GM19467 (cell line): Measurements from ENCODE around the gene EPHA2.
"Not testable (repeated sequence)": the region's sequence is repeated elsewhere in the genome, so short reads cannot be mapped to it uniquely, and the experiment has no call there.

Source experiments
- ATAC-seq: cut with Tn5 transposase; IDR thresholded peaks from one replicate; pipeline ENCODE4 v1.9.1; 2021; ENCODE audit warnings: mild to moderate bottlenecking, moderate library complexity; ENCODE audit not compliant: unreplicated experiment

Gene EPHA2

GRCh38 chr1:16168622-16169360 lies 12.9 kb upstream of the EPHA2 start:
- no peak for ATAC-seq

GRCh38 chr1:16168144-16168495 lies 12.3 kb upstream of the EPHA2 start:
- not testable (repeated sequence) for ATAC-seq

GRCh38 chr1:16167331-16168143 lies 11.7 kb upstream of the EPHA2 start:
- no peak for ATAC-seq

GRCh38 chr1:16166117-16166516 lies 10.2 kb upstream of the EPHA2 start:
- no peak for ATAC-seq

GRCh38 chr1:16165548-16165947 lies 9.7 kb upstream of the EPHA2 start:
- ATAC-seq = no peak

- no peak for ATAC-seq
Observed at GRCh38 chr1:16165073-16165364, 9.2 kb upstream of the EPHA2 start.

GRCh38 chr1:16164213-16165072 lies 8.6 kb upstream of the EPHA2 start:
- no peak for ATAC-seq

- ATAC-seq = not testable (repeated sequence)
Observed at GRCh38 chr1:16163608-16164212, 7.8 kb upstream of the EPHA2 start.

- no peak for ATAC-seq
Observed at GRCh38 chr1:16162163-16162822, 6.4 kb upstream of the EPHA2 start.

GRCh38 chr1:16161717-16162116 lies 5.8 kb upstream of the EPHA2 start:
- ATAC-seq = no peak

GRCh38 chr1:16158993-16159831 lies 3.3 kb upstream of the EPHA2 start:
- no peak for ATAC-seq

- no peak for ATAC-seq
Observed at GRCh38 chr1:16158025-16158424, 2.2 kb upstream of the EPHA2 start.

- ATAC-seq = no peak
Observed at GRCh38 chr1:16156848-16157495, 1.1 kb upstream of the EPHA2 start.

- no peak for ATAC-seq
Observed at GRCh38 chr1:16153999-16154673, 1.7 kb downstream of the EPHA2 start.

GRCh38 chr1:16153096-16153998 lies 2.5 kb downstream of the EPHA2 start:
- ATAC-seq = no peak

- no peak for ATAC-seq
Observed at GRCh38 chr1:16152481-16153087, 3.3 kb downstream of the EPHA2 start.

- ATAC-seq = no peak
Observed at GRCh38 chr1:16151995-16152384, 3.9 kb downstream of the EPHA2 start.
